IMR-90 (cell line): ENCODE data around the gene SPNS1. TPM values are rescaled to one million over a fixed set of nuclear protein-coding genes. Genes with fewer than 3 reads are reported as not detected.

Experiments used
- ATAC-seq: fragments of 200-7000 bp; cut with Tn5 transposase; 2 replicates; pipeline ENCODE4 v1.9.1; 2020; ENCODE audit warnings: low read depth, mild to moderate bottlenecking, moderate library complexity
- Bru-seq: library from RNA; stranded (reverse); fragments of 400-500 nt; gene quantifications from one replicate; lab custom pipeline; 2021; lab: Mats Ljungman, UMichigan
- BruChase-seq, 2 experiments: library from RNA; stranded (reverse); fragments of 400-500 nt; gene quantifications; one replicate each; lab custom pipeline; 2021; lab: Mats Ljungman, UMichigan
- BruUV-seq: library from RNA; stranded (reverse); fragments of 400-500 nt; replicated peaks from 2 replicates; lab custom pipeline; 2021; lab: Mats Ljungman, UMichigan
- CTCF ChIA-PET: fragments of 300-600 bp; formaldehyde crosslinking; extraction: SDS; loops from one replicate; lab custom pipeline; 2021; ENCODE audit warnings: antibody characterized with exemption; lab: Yijun Ruan, JAX
- POLR2A ChIA-PET: fragments of 300-600 bp; sonication (Branson Sonifier 250); formaldehyde crosslinking; loops from one replicate; lab custom pipeline; 2022; ENCODE audit warnings: antibody characterized with exemption; ENCODE audit not compliant: unreplicated experiment; lab: Charles Lee
- DNase-seq: peaks from one replicate; pipeline ENCODE4 v3.0.0; 2013
- H2AFZ ChIP-seq: replicated peaks from 2 replicates; pipeline ENCODE3; 2013; ENCODE audit warnings: low read length, mild to moderate bottlenecking; ENCODE audit not compliant: poor library complexity
- H2AK5ac ChIP-seq: 2 replicates; pipeline ENCODE4 v1.6.1; 2013; ENCODE audit warnings: low read depth, low read length, inconsistent platforms
- H2AK9ac ChIP-seq: replicated peaks from 2 replicates; pipeline ENCODE3; 2013; ENCODE audit warnings: mild to moderate bottlenecking, low read depth, low read length, moderate library complexity; ENCODE audit not compliant: poor library complexity
- H2BK120ac ChIP-seq: 2 replicates; pipeline ENCODE4 v1.6.1; 2013; ENCODE audit warnings: low read depth, low read length, inconsistent platforms
- H2BK15ac ChIP-seq: 3 replicates; pipeline ENCODE4 v1.6.1; 2013; ENCODE audit warnings: low read depth, low read length, inconsistent platforms
- H2BK20ac ChIP-seq: 2 replicates; pipeline ENCODE4 v1.6.1; 2013; ENCODE audit warnings: low read depth, mild to moderate bottlenecking, inconsistent platforms, low read length, moderate library complexity
- H2BK5ac ChIP-seq: 2 replicates; pipeline ENCODE4 v1.6.1; 2013; ENCODE audit warnings: mild to moderate bottlenecking, low read depth, low read length, inconsistent platforms; ENCODE audit not compliant: poor library complexity, severe bottlenecking
- H3K14ac ChIP-seq: replicated peaks from 2 replicates; pipeline ENCODE4 v1.6.1; 2013; ENCODE audit warnings: low read depth, low read length, inconsistent platforms
- H3K18ac ChIP-seq: 2 replicates; pipeline ENCODE4 v1.6.1; 2013; ENCODE audit warnings: low read depth, low read length, control low read depth
- H3K23ac ChIP-seq: 2 replicates; pipeline ENCODE4 v1.6.1; 2013; ENCODE audit warnings: low read depth, low read length, inconsistent platforms
- H3K27ac ChIP-seq: 2 replicates; pipeline ENCODE4 v1.5.1; 2013; ENCODE audit warnings: mild to moderate bottlenecking, control low read depth, low read length; ENCODE audit not compliant: insufficient read depth
- H3K27me3 ChIP-seq: 2 replicates; pipeline ENCODE4 v1.6.1; 2013; ENCODE audit warnings: low read length; ENCODE audit not compliant: control insufficient read depth, insufficient read depth
- H3K36me3 ChIP-seq: 2 replicates; pipeline ENCODE4 v1.6.1; 2013; ENCODE audit warnings: low read length, mixed read lengths; ENCODE audit not compliant: control insufficient read depth, insufficient read depth
- H3K4ac ChIP-seq: 2 replicates; pipeline ENCODE4 v1.6.1; 2013; ENCODE audit warnings: low read depth, low read length, inconsistent platforms
- H3K4me1 ChIP-seq: 2 replicates; pipeline ENCODE4 v1.6.1; 2013; ENCODE audit warnings: low read length, mixed read lengths; ENCODE audit not compliant: control insufficient read depth, insufficient read depth
- H3K4me2 ChIP-seq: 2 replicates; pipeline ENCODE4 v1.6.1; 2013; ENCODE audit warnings: low read depth, mild to moderate bottlenecking, control low read depth, low read length, moderate library complexity
- H3K4me3 ChIP-seq: 2 replicates; pipeline ENCODE4 v1.5.1; 2013; ENCODE audit warnings: low read depth, mild to moderate bottlenecking, control low read depth, low read length, moderate library complexity; ENCODE audit not compliant: insufficient read depth
- H3K56ac ChIP-seq: 2 replicates; pipeline ENCODE4 v1.6.1; 2013; ENCODE audit warnings: low read length, inconsistent platforms; ENCODE audit not compliant: insufficient read depth; ENCODE audit errors: extremely low read depth
- H3K79me1 ChIP-seq, 2 experiments: 2 replicates each; pipeline ENCODE4 v1.6.1; 2013; ENCODE audit warnings: low read length in 2 of 2, inconsistent platforms in 1 of 2, low read depth in 1 of 2
- H3K9ac ChIP-seq: 2 replicates; pipeline ENCODE4 v1.6.1; 2013; ENCODE audit warnings: low read depth, low read length, control low read depth
- H3K9me1 ChIP-seq: 2 replicates; pipeline ENCODE4 v1.6.1; 2013; ENCODE audit warnings: low read length, inconsistent platforms; ENCODE audit not compliant: insufficient read depth
- H3K9me3 ChIP-seq: 2 replicates; pipeline ENCODE4 v1.6.1; 2013; ENCODE audit warnings: low read length; ENCODE audit not compliant: control insufficient read depth, insufficient read depth
- H4K20me1 ChIP-seq: 2 replicates; pipeline ENCODE4 v1.6.1; 2013; ENCODE audit warnings: low read length, inconsistent platforms; ENCODE audit not compliant: insufficient read depth
- H4K5ac ChIP-seq: 2 replicates; pipeline ENCODE4 v1.6.1; 2013; ENCODE audit warnings: mild to moderate bottlenecking, low read depth, low read length, control low read depth
- H4K8ac ChIP-seq, 2 experiments: 2 replicates each; pipeline ENCODE4 v1.6.1; 2013; ENCODE audit warnings: low read depth in 2 of 2, low read length in 2 of 2, control low read depth in 1 of 2, inconsistent platforms in 1 of 2
- H4K91ac ChIP-seq: 2 replicates; pipeline ENCODE4 v1.6.1; 2013; ENCODE audit warnings: low read depth, low read length, inconsistent platforms; ENCODE audit not compliant: insufficient read depth
- BHLHE40 ChIP-seq: fragments of 150-350 bp; IDR thresholded peaks from 2 replicates; pipeline ENCODE4 v1.6.1; 2016; ENCODE audit warnings: mild to moderate bottlenecking, low read depth, low read length
- CEBPB ChIP-seq: IDR thresholded peaks from 2 replicates; pipeline ENCODE4 v1.6.1; 2012; ENCODE audit warnings: low read depth, low read length, improper control_type of control experiment
- FOS ChIP-seq: fragments of 150-350 bp; IDR thresholded peaks from 2 replicates; pipeline ENCODE4 v1.6.1; 2016; ENCODE audit warnings: low read depth, low read length
- MAFK ChIP-seq: IDR thresholded peaks from 2 replicates; pipeline ENCODE4 v1.6.1; 2012; ENCODE audit warnings: low read depth, low read length, improper control_type of control experiment
- MAZ ChIP-seq: IDR thresholded peaks from 2 replicates; pipeline ENCODE4 v1.6.1; 2012; ENCODE audit warnings: low read depth, mild to moderate bottlenecking, low read length, improper control_type of control experiment, moderate library complexity, borderline replicate concordance
- MXI1 ChIP-seq: IDR thresholded peaks from 2 replicates; pipeline ENCODE4 v1.6.1; 2012; ENCODE audit warnings: low read depth, mild to moderate bottlenecking, low read length, moderate library complexity, borderline replicate concordance
- NFE2L2 ChIP-seq: fragments of 150-350 bp; IDR thresholded peaks from 2 replicates; pipeline ENCODE4 v1.6.1; 2016; ENCODE audit warnings: low read depth, mild to moderate bottlenecking, low read length
- POLR2A ChIP-seq: IDR thresholded peaks from 2 replicates; pipeline ENCODE4 v1.6.1; 2012; ENCODE audit warnings: mild to moderate bottlenecking, low read depth, low read length
- RAD21 ChIP-seq: IDR thresholded peaks from 2 replicates; pipeline ENCODE4 v1.6.1; 2012; ENCODE audit warnings: low read length, improper control_type of control experiment
- RCOR1 ChIP-seq: IDR thresholded peaks from 2 replicates; pipeline ENCODE4 v1.6.1; 2012; ENCODE audit warnings: mild to moderate bottlenecking, low read length, improper control_type of control experiment; ENCODE audit not compliant: insufficient replicate concordance
- RFX5 ChIP-seq: IDR thresholded peaks from 2 replicates; pipeline ENCODE4 v1.8.0; 2012; ENCODE audit warnings: low read depth, mild to moderate bottlenecking, low read length, moderate library complexity
- SMC3 ChIP-seq: fragments of 150-350 bp; IDR thresholded peaks from 2 replicates; pipeline ENCODE4 v1.6.1; 2016; ENCODE audit warnings: low read depth, mild to moderate bottlenecking, antibody characterized with exemption, low read length, moderate library complexity
- WGBS, 2 experiments: methylation state at CpG; one replicate each; pipeline versions ENCODE4 v1.1.5 to v1.1.7; 2013; ENCODE audit warnings: missing lambda C conversion rate in 2 of 2; ENCODE audit not compliant: insufficient read length in 1 of 2; ENCODE audit errors: extremely low coverage in 2 of 2; 5-methylcytosine and 5-hydroxymethylcytosine counted together
- dilution Hi-C: fragments of 300-500 bp; cut with HindIII; formaldehyde crosslinking; loops from one replicate; pipeline ENCODE4 v1.14.3; 2018; ENCODE audit warnings: low sequenced_read_pairs; ENCODE audit not compliant: unreplicated experiment
- in situ Hi-C: fragments of 300-500 bp; cut with MboI; formaldehyde crosslinking; loops from 3 replicates; pipeline ENCODE4 v1.14.3; 2019; ENCODE audit warnings: low sequenced_read_pairs, inconsistent platforms, mixed read lengths
- intact Hi-C: fragments of 100-400 bp; cut with micrococcal nuclease; formaldehyde crosslinking; loops from 2 replicates; pipeline ENCODE4 v1.10.0; 2022
- long read RNA-seq: library from polyadenylated mRNA; unstranded; transcript quantifications from one replicate; pipeline ENCODE4 v2.0.0, GENCODE V29; 2021; ENCODE audit not compliant: unreplicated experiment
- polyA plus RNA-seq, 3 experiments: library from polyadenylated mRNA; depleted of rRNA; stranded (reverse); fragments of >200 nt; gene quantifications; 2 replicates each; pipeline ENCODE4 v1.2.3, GENCODE V29; 2012; ENCODE audit warnings: low replicate concordance in 1 of 3
- total RNA-seq: library from RNA; depleted of rRNA; stranded (reverse); fragments of >200 nt; gene quantifications from 2 replicates; pipeline ENCODE4 v1.2.3, GENCODE V29; 2012; rRNA removed
- TF ChIP-seq, protein P1 (sequence below): fragments of 150-350 bp; IDR thresholded peaks from 2 replicates; pipeline ENCODE4 v1.6.1; 2017; ENCODE audit warnings: mild to moderate bottlenecking, antibody characterized with exemption, low read length, low read depth

Gene SPNS1, protein sequence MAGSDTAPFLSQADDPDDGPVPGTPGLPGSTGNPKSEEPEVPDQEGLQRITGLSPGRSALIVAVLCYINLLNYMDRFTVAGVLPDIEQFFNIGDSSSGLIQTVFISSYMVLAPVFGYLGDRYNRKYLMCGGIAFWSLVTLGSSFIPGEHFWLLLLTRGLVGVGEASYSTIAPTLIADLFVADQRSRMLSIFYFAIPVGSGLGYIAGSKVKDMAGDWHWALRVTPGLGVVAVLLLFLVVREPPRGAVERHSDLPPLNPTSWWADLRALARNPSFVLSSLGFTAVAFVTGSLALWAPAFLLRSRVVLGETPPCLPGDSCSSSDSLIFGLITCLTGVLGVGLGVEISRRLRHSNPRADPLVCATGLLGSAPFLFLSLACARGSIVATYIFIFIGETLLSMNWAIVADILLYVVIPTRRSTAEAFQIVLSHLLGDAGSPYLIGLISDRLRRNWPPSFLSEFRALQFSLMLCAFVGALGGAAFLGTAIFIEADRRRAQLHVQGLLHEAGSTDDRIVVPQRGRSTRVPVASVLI
- total RNA-seq (4.7 and 6.9 TPM in 2 replicates), polyA plus RNA-seq (2012; rRNA removed) (37.3 and 39.9 TPM in 2 replicates), Bru-seq, nascent RNA (percentile 67 among the genes with signal in this experiment), BruChase-seq, experiment 1, labeled RNA remaining after a 6-hour chase (percentile 93 among the genes with signal in this experiment), BruChase-seq, experiment 2, labeled RNA remaining after a 2-hour chase (percentile 81 among the genes with signal in this experiment)
- polyA plus RNA-seq (2012; cell fraction: cytosol; rRNA removed), result 39.0 and 52.2 TPM in 2 replicates
- polyA plus RNA-seq (2012; cell fraction: nucleus; rRNA removed; ENCODE audit: low replicate concordance), result 89.2 and 183 TPM in 2 replicates
- long read RNA-seq, transcript SPNS1-201 (12 exons, 2,208 nt), result major isoform, 41 of 91 reads
- long read RNA-seq, transcript SPNS1-203 (11 exons, 2,027 nt), result minor isoform, 7 of 91 reads
- long read RNA-seq, partial matches to known transcripts, result 22 of 91 reads
- long read RNA-seq, other reads (novel, unspliced or antisense), result 14 of 91 reads

DNA sequence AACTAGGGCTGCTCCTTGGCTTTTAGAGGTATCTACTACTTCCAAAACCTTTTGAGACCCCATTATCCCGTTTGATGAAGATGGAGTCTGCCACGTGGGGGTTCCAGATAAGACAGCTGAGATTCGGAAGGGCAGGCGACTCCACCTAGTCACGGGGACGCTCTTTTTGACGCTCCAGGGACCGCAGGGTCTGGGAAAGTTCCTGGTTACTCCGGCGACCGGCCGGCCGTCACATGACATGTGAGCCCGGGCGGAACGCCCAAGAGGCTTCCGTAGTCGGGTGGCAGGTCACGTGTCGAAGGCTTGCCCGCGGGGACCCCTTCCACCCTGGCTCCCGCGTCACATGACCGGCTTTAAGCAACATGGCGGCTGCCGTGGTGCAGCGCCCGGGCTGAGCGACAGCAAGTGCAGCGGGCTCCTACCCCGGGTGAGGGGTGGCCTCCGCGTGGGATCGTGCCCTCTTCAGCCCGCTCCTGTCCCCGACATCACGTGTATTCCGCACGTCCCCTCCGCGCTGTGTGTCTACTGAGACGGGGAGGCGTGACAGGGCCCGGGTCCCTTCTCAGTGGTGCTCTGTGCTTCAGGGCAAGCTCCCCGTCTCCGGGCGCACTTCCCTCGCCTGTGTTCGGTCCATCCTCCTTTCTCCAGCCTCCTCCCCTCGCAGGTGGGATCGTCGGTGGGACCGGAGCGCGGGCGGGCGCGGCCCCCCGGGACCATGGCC lies at the start of gene SPNS1:
SPNS1 (plus strand) TSS at position 342 of the 721 bp plus-strand sequence; CDS start at position 716, 374 bp downstream.
- Histone ChIP-seq H3K14ac (peak within 1 kb of the TSS; percentile 77), H4K20me1 (0 out of 2 replicates have a peak, but pooled peaks cover 3% of the 10 kb centered on the region), H3K9me1 (peaks cover 7% of the 10 kb centered on the region), H2BK15ac (0 out of 3 replicates have a peak within 1 kb of the TSS, but pooled peaks have one; percentile 8), H4K91ac (peak within 1 kb of the TSS; percentile 72), H3K27ac (peak within 1 kb of the TSS; percentile 76), H3K4me3 (peak within 1 kb of the TSS; percentile 75), H2AFZ (peak within 1 kb of the TSS; percentile 100), H2AK5ac (peak within 1 kb of the TSS; percentile 87), H2BK20ac (no peak within 1 kb of the TSS), H2BK120ac (peak within 1 kb of the TSS; percentile 11), H4K8ac (peak within 1 kb of the TSS; percentile 88 to 97), H3K9ac (peak within 1 kb of the TSS; percentile 85), H3K79me1 (peaks cover 17 to 41% of the 10 kb centered on the region in 2 experiments), H3K36me3 (peaks cover 12% of the 10 kb centered on the region), H3K4ac (peak within 1 kb of the TSS; percentile 79), H3K56ac (peak within 1 kb of the TSS; percentile 77), H3K4me1 (no peaks in the 10 kb centered on the region), H3K23ac (peak within 1 kb of the TSS; percentile 66; the same call in 1 of the 2 replicates), H3K27me3 (no peaks in the 10 kb centered on the region), H4K5ac (peak within 1 kb of the TSS; percentile 66), H2BK5ac (peak within 1 kb of the TSS; percentile 18), H3K4me2 (peak within 1 kb of the TSS; percentile 94), H3K18ac (peak within 1 kb of the TSS; percentile 30; the same call in 1 of the 2 replicates), H3K9me3 (no peaks in the 10 kb centered on the region), H2AK9ac (peak within 1 kb of the TSS; percentile 84)
- dilution Hi-C loops, result no loop called here
- 0% methylated on average over 33 of the region's 60 CpGs; no CpG with 5 or more reads in 1 of the 2 experiments for WGBS, 2 experiments
- POLR2A ChIA-PET, result no interaction called here
- intact Hi-C loops, result loop anchor here (5.0 to 10.0 kb wide), 3 partner anchors 98 to 750 kb away; no protein-coding TSS in a partner anchor
- DNase-seq (peak; percentile 97), ATAC-seq (peak; percentile 88)
- CTCF ChIA-PET, result interaction anchor here (0.6 kb wide), 1 partner anchor 160 kb away, joined by 3 read pairs; no protein-coding TSS in a partner anchor
- TSS peak; percentile 71 for BruUV-seq
- in situ Hi-C loops, result loop anchor here (25.0 kb wide), 1 partner anchor 288 kb away; no protein-coding TSS in a partner anchor
- TF ChIP-seq, protein P1, sequence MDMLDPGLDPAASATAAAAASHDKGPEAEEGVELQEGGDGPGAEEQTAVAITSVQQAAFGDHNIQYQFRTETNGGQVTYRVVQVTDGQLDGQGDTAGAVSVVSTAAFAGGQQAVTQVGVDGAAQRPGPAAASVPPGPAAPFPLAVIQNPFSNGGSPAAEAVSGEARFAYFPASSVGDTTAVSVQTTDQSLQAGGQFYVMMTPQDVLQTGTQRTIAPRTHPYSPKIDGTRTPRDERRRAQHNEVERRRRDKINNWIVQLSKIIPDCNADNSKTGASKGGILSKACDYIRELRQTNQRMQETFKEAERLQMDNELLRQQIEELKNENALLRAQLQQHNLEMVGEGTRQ, result peak; percentile 100
- TF ChIP-seq FOS, result peak; percentile 89
- 0 out of 2 replicates have a peak, but pooled peaks have one; percentile 12 for TF ChIP-seq CEBPB
- TF ChIP-seq RAD21, result no peak; the same call in 1 of the 2 replicates
- TF ChIP-seq NFE2L2, result no peak
- TF ChIP-seq BHLHE40, result peak; percentile 91
- TF ChIP-seq MAZ, result peak; percentile 69; the same call in 1 of the 2 replicates
- no peak for TF ChIP-seq SMC3
- TF ChIP-seq RCOR1, result no peak
- peak; percentile 82; the same call in 1 of the 2 replicates for TF ChIP-seq POLR2A
- no peak for TF ChIP-seq RFX5
- peak; percentile 84 for TF ChIP-seq MXI1
- no peak for TF ChIP-seq MAFK
